ENCODE results near the gene GNGT1.
A peak's percentile ranks its signal among the peaks of the same experiment; 100 is the strongest.
"Not testable (repeated sequence)": the region's sequence is repeated elsewhere in the genome, so short reads cannot be mapped to it uniquely, and the experiment has no call there.

Gene GNGT1

GRCh38 chr7:93910076-93910994 lies 4.0 kb downstream of the GNGT1 start:
- DNase-seq = no peak

GRCh38 chr7:93911242-93911641 lies 4.9 kb downstream of the GNGT1 start:
- DNase-seq = not testable (repeated sequence)

- DNase-seq = not testable (repeated sequence)
These were observed 5.3 kb downstream of the GNGT1 start for GRCh38 chr7:93911661-93912060.

GRCh38 chr7:93913197-93913596 lies 6.8 kb downstream of the GNGT1 start:
- DNase-seq = no peak

GRCh38 chr7:93914581-93915066 lies 8.3 kb downstream of the GNGT1 start:
- no peak for DNase-seq

- not testable (repeated sequence) for DNase-seq
These were observed 9.0 kb downstream of the GNGT1 start for GRCh38 chr7:93915206-93915842.

- DNase-seq = not testable (repeated sequence)
These were observed 9.5 kb downstream of the GNGT1 start for GRCh38 chr7:93915888-93916287.

GRCh38 chr7:93916315-93916714 lies 9.9 kb downstream of the GNGT1 start:
- DNase-seq = not testable (repeated sequence)

GRCh38 chr7:93920496-93921182 lies 14.3 kb downstream of the GNGT1 start:
- no peak for DNase-seq

- DNase-seq = no peak
These were observed 14.8 kb downstream of the GNGT1 start for GRCh38 chr7:93921186-93921585.

GRCh38 chr7:93921607-93922566 lies 15.5 kb downstream of the GNGT1 start, which contains the start of gene GNG11:
TSS of gene GNG11 (plus strand) at chr7:93921735. CDS start at chr7:93922138, 403 bp downstream.
- peak in 10 of 14 donors; percentile 1 to 73 (median 41) for DNase-seq

- DNase-seq = no peak
These were observed 16.9 kb downstream of the GNGT1 start for GRCh38 chr7:93923296-93923695.

GRCh38 chr7:93923942-93924341 lies 17.6 kb downstream of the GNGT1 start:
- no peak for DNase-seq

- DNase-seq = no peak
These were observed 20.4 kb downstream of the GNGT1 start for GRCh38 chr7:93926800-93927199.

- DNase-seq = no peak
These were observed 21.2 kb downstream of the GNGT1 start for GRCh38 chr7:93927585-93927984.

- no peak for DNase-seq
These were observed 25.3 kb downstream of the GNGT1 start for GRCh38 chr7:93931655-93932054.

- DNase-seq = no peak
These were observed 26.8 kb downstream of the GNGT1 start for GRCh38 chr7:93933156-93933555.

GRCh38 chr7:93935102-93935501 lies 28.7 kb downstream of the GNGT1 start:
- DNase-seq = no peak

GRCh38 chr7:93937818-93938217 lies 31.5 kb downstream of the GNGT1 start:
- DNase-seq = no peak

GRCh38 chr7:93938293-93938692 lies 31.9 kb downstream of the GNGT1 start:
- DNase-seq = no peak

- DNase-seq = no peak
These were observed 35.6 kb downstream of the GNGT1 start for GRCh38 chr7:93941945-93942344.

All from C1 segment of cervical spinal cord (tissue), 14 donors.